ENCODE results near the gene MLPH.

Gene MLPH

GRCh38 chr2:237510502-237511217, 23.6 kb downstream of the MLPH start:
- Histone ChIP-seq H3K4me3 (replicated peaks; ENCODE audit: insufficient read depth, low read length) (no peak overlapping the region), H3K27me3 (ENCODE audit: insufficient read depth, poor library complexity, severe bottlenecking) (peaks cover 5% of the 10 kb centered on the region), H3K27ac (replicated peaks) (no peak overlapping the region)
- no peak for TF ChIP-seq CTCF (IDR thresholded peaks at IDR 0.05; ENCODE audit: insufficient read depth, low read length)
- TF ChIP-seq REST (IDR thresholded peaks at IDR 0.05; ENCODE audit: insufficient replicate concordance, low read depth) = no peak
- no peak for TF ChIP-seq SPI1 (IDR thresholded peaks at IDR 0.05; ENCODE audit: borderline replicate concordance, low read depth)
- TF ChIP-seq POLR2AphosphoS5 (IDR thresholded peaks at IDR 0.05; ENCODE audit: low read depth) = no peak
- TF ChIP-seq GABPA (IDR thresholded peaks at IDR 0.05; ENCODE audit: low read depth) = no peak
- no peak for DNase-seq (ENCODE audit: low read depth in 1 of 2, low spot score in 1 of 2)

GRCh38 chr2:237511433-237511832, 24.4 kb downstream of the MLPH start:
- Histone ChIP-seq H3K4me3 (replicated peaks; ENCODE audit: insufficient read depth, low read length) (no peak overlapping the region), H3K27me3 (ENCODE audit: insufficient read depth, poor library complexity, severe bottlenecking) (peaks cover 5% of the 10 kb centered on the region), H3K27ac (replicated peaks) (no peak overlapping the region)
- DNase-seq (ENCODE audit: low read depth in 1 of 2, low spot score in 1 of 2) = no peak
- TF ChIP-seq SPI1 (IDR thresholded peaks at IDR 0.05; ENCODE audit: borderline replicate concordance, low read depth) = no peak
- TF ChIP-seq GABPA (IDR thresholded peaks at IDR 0.05; ENCODE audit: low read depth) = no peak
- no peak for TF ChIP-seq REST (IDR thresholded peaks at IDR 0.05; ENCODE audit: insufficient replicate concordance, low read depth)
- TF ChIP-seq CTCF (IDR thresholded peaks at IDR 0.05; ENCODE audit: insufficient read depth, low read length) = no peak
- no peak for TF ChIP-seq POLR2AphosphoS5 (IDR thresholded peaks at IDR 0.05; ENCODE audit: low read depth)

- Histone ChIP-seq H3K4me3 (replicated peaks; ENCODE audit: insufficient read depth, low read length) (no peak overlapping the region), H3K27me3 (ENCODE audit: insufficient read depth, poor library complexity, severe bottlenecking) (peaks cover 5% of the 10 kb centered on the region), H3K27ac (replicated peaks) (no peak overlapping the region)
- DNase-seq (ENCODE audit: low read depth in 1 of 2, low spot score in 1 of 2) = no peak
- TF ChIP-seq GABPA (IDR thresholded peaks at IDR 0.05; ENCODE audit: low read depth) (no peak), CTCF (IDR thresholded peaks at IDR 0.05; ENCODE audit: insufficient read depth, low read length) (no peak), REST (IDR thresholded peaks at IDR 0.05; ENCODE audit: insufficient replicate concordance, low read depth) (no peak), SPI1 (IDR thresholded peaks at IDR 0.05; ENCODE audit: borderline replicate concordance, low read depth) (no peak), POLR2AphosphoS5 (IDR thresholded peaks at IDR 0.05; ENCODE audit: low read depth) (no peak)
These were observed 24.9 kb downstream of the MLPH start for GRCh38 chr2:237511885-237512405.

All from HL-60 (cell line).